ENCODE data around the gene AGBL2.
"Not testable (repeated sequence)": the region's sequence is repeated elsewhere in the genome, so short reads cannot be mapped to it uniquely, and the experiment has no call there.

AGBL2 gene

GRCh38 chr11:47715082-47715669 is at the start of gene AGBL2:
Gene AGBL2 (minus strand): TSS chr11:47715369. CDS start chr11:47714650, 719 bp downstream.
- DNase-seq, result peak; percentile 92

DNA sequence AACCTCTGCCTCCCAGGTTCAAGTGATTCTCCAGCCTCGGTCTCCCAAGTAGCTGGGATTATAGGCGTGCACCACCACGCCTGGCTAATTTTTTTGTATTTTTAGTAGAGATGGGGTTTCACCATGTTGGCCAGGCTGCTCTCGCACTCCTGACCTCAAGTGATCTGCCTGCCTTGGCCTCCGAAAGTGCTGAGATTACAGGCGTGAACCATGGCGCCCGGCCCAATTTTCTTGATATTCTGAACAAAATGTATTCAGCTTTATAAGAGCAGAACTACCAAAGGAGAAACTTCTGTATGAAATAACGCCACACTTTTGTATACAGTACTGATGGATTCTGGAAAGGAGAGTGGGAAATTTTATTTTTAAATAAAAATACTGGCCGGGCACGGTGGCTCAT is 44.1 kb upstream of the AGBL2 start:
- not testable (repeated sequence) for DNase-seq

DNA sequence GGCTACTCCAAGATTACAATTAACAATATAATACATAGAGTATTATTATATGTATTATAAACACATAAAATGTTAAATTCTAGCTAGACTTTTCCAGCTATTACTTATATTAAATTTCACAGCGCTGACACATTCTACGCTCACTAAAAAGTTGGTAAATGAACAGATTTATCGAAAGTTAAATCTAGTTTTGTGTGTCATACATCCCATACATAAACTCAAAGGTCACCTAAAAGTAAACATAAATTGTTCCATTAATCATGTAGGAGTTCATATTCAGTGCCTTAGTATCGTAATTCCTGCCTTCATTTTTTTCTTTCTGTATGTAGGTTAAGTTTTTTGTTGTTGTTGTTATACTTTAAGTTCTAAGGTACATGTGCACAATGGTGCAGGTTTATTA is 41.0 kb upstream of the AGBL2 start:
- DNase-seq, result no peak

- no peak for DNase-seq
Measured at GRCh38 chr11:47750725-47751124, 35.6 kb upstream of the AGBL2 start.

DNA sequence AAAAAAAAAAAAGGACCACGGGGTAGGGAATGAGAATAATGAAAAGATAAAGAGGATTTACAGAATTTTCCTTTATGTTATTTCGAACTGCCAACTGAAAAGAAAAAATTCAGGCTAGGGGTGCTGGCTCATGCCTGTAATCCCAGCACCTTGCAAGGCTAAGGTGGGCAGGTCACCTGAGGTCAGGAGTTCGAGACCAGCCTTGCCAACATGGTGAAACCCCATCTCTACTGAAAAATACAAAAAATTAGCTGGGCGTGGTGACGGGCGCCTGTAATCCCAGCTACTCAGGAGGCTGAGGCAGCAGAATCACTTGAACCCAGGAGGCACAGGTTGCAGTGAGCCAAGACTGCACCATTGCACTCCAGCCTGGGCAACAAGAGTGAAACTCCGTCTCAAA is 27.3 kb upstream of the AGBL2 start:
- DNase-seq, result not testable (repeated sequence)

- not testable (repeated sequence) for DNase-seq
Measured at GRCh38 chr11:47737817-47738216, 22.6 kb upstream of the AGBL2 start.

GRCh38 chr11:47732271-47732670 is 17.1 kb upstream of the AGBL2 start:
- no peak for DNase-seq

DNA sequence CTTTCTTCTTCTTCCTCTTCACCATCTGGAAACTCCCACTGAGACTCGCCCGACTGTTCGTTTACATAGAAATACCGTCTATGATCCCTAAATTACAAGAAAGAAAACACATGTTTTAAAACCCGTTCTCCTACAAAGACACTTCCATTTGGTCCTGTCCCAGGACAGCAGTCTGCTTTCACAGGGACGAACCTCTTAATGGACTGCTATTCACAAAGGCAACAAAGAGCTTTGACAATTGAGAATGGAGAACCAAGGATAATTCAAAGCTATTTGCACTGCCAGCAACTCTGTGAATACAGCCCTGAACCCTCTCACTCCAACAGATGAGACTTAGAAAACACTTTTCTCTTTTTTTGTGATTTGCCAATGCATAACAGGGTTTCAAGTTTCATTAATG is 16.3 kb upstream of the AGBL2 start:
- no peak for DNase-seq

- no peak for DNase-seq
Measured at GRCh38 chr11:47726878-47727514, 11.8 kb upstream of the AGBL2 start.

DNA sequence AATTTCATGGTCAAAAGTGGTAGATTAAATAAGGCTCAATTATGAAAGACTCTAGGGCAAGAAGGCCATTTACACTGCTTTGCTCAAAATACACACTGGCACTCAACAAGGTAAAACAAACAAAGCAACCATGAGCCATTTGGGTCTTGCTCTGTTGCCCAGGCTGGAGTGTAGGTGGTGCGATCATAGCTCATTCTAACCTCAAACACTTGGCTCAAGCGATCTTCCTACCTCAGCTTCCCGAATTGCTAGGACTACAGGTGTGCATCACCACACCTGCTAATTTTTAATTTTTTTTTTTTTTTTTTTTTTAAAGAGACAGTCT is 10.9 kb upstream of the AGBL2 start:
- DNase-seq, result no peak

DNA sequence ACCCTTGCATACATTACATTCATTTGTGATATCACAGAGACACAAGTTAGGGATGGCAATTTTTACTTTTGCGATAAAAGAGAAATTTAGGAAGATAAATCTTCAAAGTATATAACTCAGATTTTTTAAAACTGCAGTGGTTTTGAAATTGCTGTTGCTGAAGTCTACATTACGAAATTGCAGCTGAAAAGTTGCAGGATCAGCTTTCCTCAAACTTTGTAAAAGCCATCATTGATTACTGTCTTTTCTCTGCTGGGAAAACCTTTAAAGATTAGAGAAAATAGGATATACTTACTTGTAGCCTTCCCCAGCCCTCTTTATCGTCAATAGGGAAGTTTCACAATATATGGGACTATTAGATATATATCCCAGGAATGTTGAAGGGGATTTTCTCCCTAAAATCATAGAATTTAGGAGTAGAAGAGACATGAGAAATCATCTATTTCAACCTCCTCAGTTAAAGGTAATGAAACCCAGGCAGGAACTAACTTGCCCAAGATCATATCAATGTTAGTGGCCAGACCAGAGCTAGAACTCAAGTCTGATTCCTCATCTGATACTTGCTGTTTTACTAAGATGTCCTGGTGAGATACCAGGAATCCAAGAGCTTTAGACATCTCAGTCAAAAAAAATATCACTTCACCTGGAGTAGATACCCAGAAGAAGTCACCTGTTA is 10.4 kb upstream of the AGBL2 start:
- DNase-seq, result no peak

DNA sequence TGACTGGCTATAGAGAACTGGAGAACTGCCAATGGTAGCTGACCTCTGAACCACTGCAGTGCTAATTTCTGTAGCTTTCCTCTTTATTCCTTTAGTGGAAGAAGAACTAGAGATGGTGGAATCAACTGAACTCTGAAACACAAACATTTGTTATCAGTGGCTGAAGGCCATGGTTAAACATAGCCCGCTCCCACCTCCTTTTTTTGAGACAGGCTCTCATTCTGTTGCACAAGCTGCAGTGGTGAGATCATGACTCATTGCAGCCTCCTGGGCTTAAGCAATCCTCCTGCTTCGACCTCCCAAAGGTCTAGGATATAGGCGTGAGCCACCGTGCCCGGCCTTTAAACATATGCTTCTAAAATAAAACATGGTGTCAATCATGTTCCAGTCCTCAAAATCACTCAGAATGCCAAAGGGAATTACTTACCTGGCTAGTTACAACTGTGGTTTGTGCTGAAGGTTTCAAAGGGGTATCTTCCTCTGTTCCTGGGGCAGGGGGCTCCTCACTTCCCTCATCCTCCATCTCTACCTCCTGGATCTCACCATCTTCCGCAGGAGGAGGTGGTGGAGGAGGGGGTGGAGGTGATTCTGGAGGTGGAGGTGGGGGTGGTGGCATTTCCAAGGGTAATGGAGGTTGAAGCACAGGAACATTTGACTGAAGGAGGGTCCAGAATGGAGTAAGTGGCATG is 9.0 kb upstream of the AGBL2 start:
- no peak for DNase-seq

DNA sequence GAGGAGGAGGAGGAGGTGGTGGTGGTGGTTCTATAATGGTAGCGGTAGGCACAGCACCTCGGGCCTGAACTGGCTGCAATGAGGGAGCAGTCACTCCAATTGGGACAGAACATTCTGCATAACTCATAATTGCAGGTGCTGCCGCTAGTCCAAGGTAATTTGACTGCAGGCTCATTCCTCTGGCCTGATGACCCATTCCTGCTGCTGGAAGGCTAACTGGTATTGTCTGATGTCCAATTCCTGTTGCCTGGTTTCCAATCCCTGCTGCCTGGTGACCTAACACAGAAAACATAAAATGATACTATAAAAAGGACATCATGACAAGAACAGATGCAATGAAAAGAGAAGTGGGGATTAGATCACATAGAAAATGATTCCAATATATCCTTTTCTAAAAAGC is 7.9 kb upstream of the AGBL2 start:
- no peak for DNase-seq

GRCh38 chr11:47720651-47721050 is 5.5 kb upstream of the AGBL2 start:
- DNase-seq, result no peak

- DNase-seq, result no peak
Measured at GRCh38 chr11:47716692-47717091, 1.5 kb upstream of the AGBL2 start.

GRCh38 chr11:47714554-47715081 is 551 bp downstream of the AGBL2 start:
- peak; percentile 47 for DNase-seq

GRCh38 chr11:47711816-47712215 is 3.4 kb downstream of the AGBL2 start:
- DNase-seq, result no peak

DNA sequence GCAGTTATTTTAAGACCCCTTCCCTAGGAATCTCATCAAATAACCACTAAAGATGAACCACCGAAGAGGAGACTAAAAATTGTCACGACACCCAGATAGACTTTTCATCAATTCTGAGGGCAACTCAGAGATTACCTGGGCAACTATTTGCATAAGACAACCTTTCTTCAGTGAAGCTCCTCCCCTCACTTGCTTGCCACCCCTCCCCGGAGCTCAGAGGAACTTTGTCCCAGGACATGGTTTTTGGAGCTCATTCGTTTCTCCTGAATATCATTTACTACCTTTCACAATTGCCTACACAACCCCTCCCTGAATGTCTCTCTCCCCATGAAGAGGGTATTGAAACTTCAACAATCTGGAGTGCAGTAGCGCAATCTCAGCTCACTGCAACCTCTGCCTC is 3.9 kb downstream of the AGBL2 start:
- DNase-seq, result no peak

- DNase-seq, result not testable (repeated sequence)
Measured at GRCh38 chr11:47707275-47707786, 7.8 kb downstream of the AGBL2 start.

GRCh38 chr11:47705721-47706120 is 9.4 kb downstream of the AGBL2 start:
- no peak for DNase-seq

GRCh38 chr11:47691979-47692378 is 23.2 kb downstream of the AGBL2 start:
- DNase-seq, result no peak

DNA sequence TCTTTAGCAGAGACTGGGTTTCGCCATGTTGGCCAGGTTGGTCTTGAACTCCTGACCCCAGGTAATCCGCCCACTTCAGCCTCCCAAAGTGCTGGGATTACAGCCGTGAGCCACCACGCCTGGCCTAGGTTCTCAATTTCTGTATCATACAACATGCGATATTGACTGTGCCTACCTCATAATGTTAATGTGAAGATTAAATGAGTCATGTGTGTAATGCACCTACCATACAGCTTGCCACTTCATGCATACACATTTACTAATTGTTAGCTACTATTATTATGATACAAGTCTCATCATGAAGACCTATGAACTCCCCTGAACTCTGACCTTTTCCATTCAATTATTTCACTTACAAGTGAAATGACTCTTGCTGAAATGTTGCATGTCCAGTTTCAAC is 25.7 kb downstream of the AGBL2 start:
- no peak for DNase-seq

- no peak for DNase-seq
Measured at GRCh38 chr11:47688991-47689390, 26.2 kb downstream of the AGBL2 start.

DNA sequence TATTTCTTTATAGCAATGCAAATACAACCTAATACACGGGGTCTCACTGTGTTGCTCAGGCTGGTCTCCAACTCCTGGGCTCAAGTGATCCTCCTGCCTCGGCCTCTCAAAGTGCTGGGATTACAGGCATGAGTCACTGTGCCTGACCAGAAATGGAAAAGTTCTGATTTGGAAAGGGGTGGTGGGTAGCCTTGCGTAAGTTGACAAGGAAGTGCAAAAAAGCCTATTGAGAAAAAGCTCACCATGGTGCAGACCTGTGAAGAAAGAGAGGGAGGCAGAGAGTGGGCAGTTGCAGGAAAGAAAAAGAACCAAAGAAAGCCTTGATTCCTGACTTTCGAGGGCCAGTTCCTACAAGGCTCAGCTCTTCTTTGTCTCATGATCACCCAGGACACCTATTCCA is 27.1 kb downstream of the AGBL2 start:
- DNase-seq, result no peak
